Hepatocyte (in vitro differentiated cells): ENCODE measurements around the gene KCTD15. TPM values are rescaled to one million over a fixed set of nuclear protein-coding genes. Genes with fewer than 3 reads are reported as not detected.

Experiments
- DNase-seq: peaks from one replicate; pipeline ENCODE4 v3.0.0-alpha.2; 2016; ENCODE audit warnings: low spot score
- H2AFZ ChIP-seq: fragments of 200-600 bp; sonication (generic); 2 replicates; pipeline ENCODE4 v1.6.0; 2016; ENCODE audit warnings: antibody characterized with exemption, mild to moderate bottlenecking
- H3K27ac ChIP-seq: fragments of 200-600 bp; sonication (generic); 2 replicates; pipeline ENCODE4 v1.5.1; 2016; ENCODE audit warnings: mild to moderate bottlenecking
- H3K27me3 ChIP-seq: fragments of 200-600 bp; sonication (generic); 2 replicates; pipeline ENCODE4 v1.6.1; 2016
- H3K36me3 ChIP-seq: fragments of 200-600 bp; sonication (generic); replicated peaks from 2 replicates; pipeline ENCODE4 v1.5.1; 2016; ENCODE audit warnings: low read depth; ENCODE audit not compliant: insufficient read depth
- H3K4me1 ChIP-seq: fragments of 200-600 bp; sonication (generic); 2 replicates; pipeline ENCODE4 v1.5.1; 2016; ENCODE audit warnings: mild to moderate bottlenecking, moderate library complexity; ENCODE audit not compliant: insufficient read depth
- H3K4me2 ChIP-seq: fragments of 200-600 bp; sonication (generic); 2 replicates; pipeline ENCODE4 v1.6.0; 2016
- H3K4me3 ChIP-seq: fragments of 200-600 bp; sonication (generic); 2 replicates; pipeline ENCODE4 v1.5.1; 2016; ENCODE audit warnings: mild to moderate bottlenecking
- H3K79me2 ChIP-seq: fragments of 200-600 bp; sonication (generic); 2 replicates; pipeline ENCODE4 v1.6.0; 2017; ENCODE audit warnings: mild to moderate bottlenecking
- H3K9me2 ChIP-seq: fragments of 200-600 bp; sonication (generic); replicated peaks from 2 replicates; pipeline ENCODE4 v1.6.0; 2017; ENCODE audit warnings: mild to moderate bottlenecking; ENCODE audit not compliant: insufficient read depth
- H3K9me3 ChIP-seq: fragments of 200-600 bp; sonication (generic); 2 replicates; pipeline ENCODE4 v1.5.1; 2016; ENCODE audit warnings: low read depth, mild to moderate bottlenecking
- H4K20me1 ChIP-seq: fragments of 200-600 bp; sonication (generic); 2 replicates; pipeline ENCODE4 v1.6.0; 2016; ENCODE audit warnings: mild to moderate bottlenecking; ENCODE audit not compliant: insufficient read depth, poor library complexity, severe bottlenecking
- EZH2 ChIP-seq: fragments of 200-600 bp; sonication (generic); IDR thresholded peaks from 2 replicates; pipeline ENCODE4 v1.6.1; 2016; ENCODE audit warnings: antibody characterized with exemption, mild to moderate bottlenecking, borderline replicate concordance
- EZH2phosphoT487 ChIP-seq: fragments of 200-600 bp; sonication (generic); IDR thresholded peaks from one replicate; pipeline ENCODE4 v1.6.1; 2018; ENCODE audit warnings: antibody characterized with exemption, mild to moderate bottlenecking, low read depth, moderate library complexity; ENCODE audit not compliant: unreplicated experiment, severe bottlenecking
- WGBS: methylation state at CpG from one replicate; pipeline ENCODE4 v1.1.6; 2016; ENCODE audit warnings: low lambda C conversion rate; ENCODE audit errors: missing lambda C conversion rate; 5-methylcytosine and 5-hydroxymethylcytosine counted together
- polyA plus RNA-seq: library from polyadenylated mRNA; unstranded; fragments of >200 nt; fragmentation: Nextera tagmentation; extraction: Ambion mirVana; gene quantifications from 2 replicates; pipeline ENCODE4 v1.2.1, GENCODE V29; 2016
- total RNA-seq: library from RNA; depleted of rRNA; stranded (reverse); fragments of >200 nt; gene quantifications from 2 replicates; pipeline ENCODE4 v1.2.3, GENCODE V29; 2014
- TF ChIP-seq, protein P1 (sequence below): fragments of 200-600 bp; sonication (generic); IDR thresholded peaks from 2 replicates; pipeline ENCODE4 v1.5.1; 2016; ENCODE audit warnings: antibody characterized with exemption, mild to moderate bottlenecking; ENCODE audit not compliant: poor library complexity

KCTD15 gene
- total and polyA plus RNA-seq, 2 experiments from 2014 or later, result 10.1 to 55.8 TPM

DNA sequence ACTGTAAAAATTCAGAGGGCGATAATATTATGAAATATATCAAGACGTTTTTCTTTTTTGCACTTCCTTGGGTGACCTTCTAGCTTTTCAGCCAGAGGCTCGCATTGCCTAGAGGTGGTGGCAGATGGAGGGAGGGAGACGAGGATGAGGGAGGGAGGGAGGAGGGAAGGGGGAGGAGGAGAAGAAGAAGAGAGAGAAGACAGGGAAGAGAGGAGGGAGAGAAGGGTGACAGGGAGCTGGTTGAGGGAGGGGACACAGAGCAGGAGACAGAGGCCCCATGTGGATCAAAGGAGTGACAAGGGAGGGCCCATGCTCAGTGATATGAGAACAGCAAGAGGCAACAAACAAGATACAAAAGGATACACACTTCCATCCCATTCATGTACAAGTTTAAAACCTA, 8.0 kb upstream of the KCTD15 start:
- 46% methylated on average over 4 of the region's 4 CpGs for WGBS
- no peaks in the 10 kb centered on the region for H3K9me2 ChIP-seq
- H3K36me3 ChIP-seq, result no peaks in the 10 kb centered on the region
- no peak for DNase-seq
- H3K4me1 ChIP-seq, result no peaks in the 10 kb centered on the region
- no peaks in the 10 kb centered on the region for H4K20me1 ChIP-seq
- TF ChIP-seq EZH2phosphoT487, result no peak
- TF ChIP-seq EZH2, result no peak
- TF ChIP-seq, protein P1, sequence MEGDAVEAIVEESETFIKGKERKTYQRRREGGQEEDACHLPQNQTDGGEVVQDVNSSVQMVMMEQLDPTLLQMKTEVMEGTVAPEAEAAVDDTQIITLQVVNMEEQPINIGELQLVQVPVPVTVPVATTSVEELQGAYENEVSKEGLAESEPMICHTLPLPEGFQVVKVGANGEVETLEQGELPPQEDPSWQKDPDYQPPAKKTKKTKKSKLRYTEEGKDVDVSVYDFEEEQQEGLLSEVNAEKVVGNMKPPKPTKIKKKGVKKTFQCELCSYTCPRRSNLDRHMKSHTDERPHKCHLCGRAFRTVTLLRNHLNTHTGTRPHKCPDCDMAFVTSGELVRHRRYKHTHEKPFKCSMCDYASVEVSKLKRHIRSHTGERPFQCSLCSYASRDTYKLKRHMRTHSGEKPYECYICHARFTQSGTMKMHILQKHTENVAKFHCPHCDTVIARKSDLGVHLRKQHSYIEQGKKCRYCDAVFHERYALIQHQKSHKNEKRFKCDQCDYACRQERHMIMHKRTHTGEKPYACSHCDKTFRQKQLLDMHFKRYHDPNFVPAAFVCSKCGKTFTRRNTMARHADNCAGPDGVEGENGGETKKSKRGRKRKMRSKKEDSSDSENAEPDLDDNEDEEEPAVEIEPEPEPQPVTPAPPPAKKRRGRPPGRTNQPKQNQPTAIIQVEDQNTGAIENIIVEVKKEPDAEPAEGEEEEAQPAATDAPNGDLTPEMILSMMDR, result no peak
- H3K27ac ChIP-seq, result no peak overlapping the region
- H3K4me3 ChIP-seq, result no peak overlapping the region
- no peak overlapping the region for H3K4me2 ChIP-seq
- H3K27me3 ChIP-seq, result no peaks in the 10 kb centered on the region
- no peaks in the 10 kb centered on the region for H3K9me3 ChIP-seq
- H3K79me2 ChIP-seq, result no peaks in the 10 kb centered on the region
- no peak overlapping the region for H2AFZ ChIP-seq

DNA sequence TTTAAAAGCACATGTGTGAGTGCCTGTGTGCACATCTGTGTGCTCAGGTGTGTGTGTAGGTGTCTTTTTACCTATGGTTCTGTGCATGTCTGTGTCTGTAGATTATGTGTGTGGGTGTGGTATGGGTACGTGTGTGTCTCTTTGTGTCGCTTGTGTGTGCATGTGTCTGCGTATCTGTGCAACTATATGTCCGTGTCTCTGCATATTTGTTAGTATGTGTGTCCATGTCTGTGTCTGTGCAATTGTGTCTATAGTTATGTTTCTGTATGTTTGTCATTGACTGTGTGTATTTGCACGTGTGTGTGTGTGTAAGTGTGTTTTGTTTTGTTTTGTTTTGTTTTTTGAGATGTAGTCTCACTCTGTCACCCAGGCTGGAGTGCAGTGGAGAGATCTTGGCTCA, 7.3 kb upstream of the KCTD15 start:
- DNase-seq, result no peak
- no peak overlapping the region for H2AFZ ChIP-seq
- H3K79me2 ChIP-seq, result no peaks in the 10 kb centered on the region
- no peak overlapping the region for H3K27ac ChIP-seq
- no peak overlapping the region for H3K4me3 ChIP-seq
- 93% methylated on average over 5 of the region's 5 CpGs for WGBS
- no peaks in the 10 kb centered on the region for H3K36me3 ChIP-seq
- H3K4me1 ChIP-seq, result no peaks in the 10 kb centered on the region
- no peaks in the 10 kb centered on the region for H3K27me3 ChIP-seq
- H4K20me1 ChIP-seq, result no peaks in the 10 kb centered on the region
- no peaks in the 10 kb centered on the region for H3K9me3 ChIP-seq
- no peaks in the 10 kb centered on the region for H3K9me2 ChIP-seq
- H3K4me2 ChIP-seq, result no peak overlapping the region
- no peak for TF ChIP-seq EZH2phosphoT487
- TF ChIP-seq, protein P1, result no peak
- no peak for TF ChIP-seq EZH2

DNA sequence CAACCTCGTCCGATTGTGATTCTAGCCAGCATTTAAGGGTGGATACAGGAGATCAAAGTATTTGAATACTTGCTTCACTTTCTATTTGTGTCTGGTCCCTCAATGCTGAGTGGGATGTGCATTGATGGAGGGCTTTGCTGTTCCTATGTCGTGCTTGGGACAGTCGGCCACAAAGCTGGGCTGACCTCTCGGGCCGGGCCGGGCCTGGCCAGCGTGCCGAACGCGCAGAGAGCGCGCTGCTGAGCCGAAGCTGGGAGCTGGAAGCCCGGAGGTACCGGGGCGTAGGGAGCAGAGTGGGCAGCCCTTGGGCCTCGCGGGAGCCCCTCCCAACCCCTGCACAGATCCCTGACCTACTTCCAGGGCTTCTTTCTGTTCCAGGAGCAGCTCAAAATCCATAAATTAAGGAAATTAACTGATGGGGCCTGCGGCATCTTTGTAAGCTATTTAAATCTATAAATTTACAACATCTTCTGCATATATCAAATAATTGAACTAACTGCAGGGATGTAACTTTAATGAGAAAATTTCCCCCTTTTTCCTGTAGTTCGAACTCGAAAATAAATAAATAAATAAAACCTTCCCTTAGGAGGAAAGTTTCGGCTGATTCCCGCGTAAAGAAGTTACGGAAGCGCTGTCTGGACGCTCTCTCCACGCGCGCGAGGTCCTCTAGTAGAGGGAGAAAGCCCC, 1.8 kb upstream of the KCTD15 start:
- no peak for TF ChIP-seq EZH2phosphoT487
- TF ChIP-seq EZH2, result no peak
- TF ChIP-seq, protein P1, result no peak
- Histone ChIP-seq H2AFZ (peak overlapping the region; percentile 70), H3K4me1 (peaks cover 5% of the 10 kb centered on the region), H3K79me2 (peaks cover 6% of the 10 kb centered on the region), H3K27ac (peak overlapping the region; percentile 96), H3K9me3 (no peaks in the 10 kb centered on the region), H3K4me3 (peak overlapping the region; percentile 93), H3K27me3 (no peaks in the 10 kb centered on the region), H3K4me2 (peak overlapping the region; percentile 97), H4K20me1 (no peaks in the 10 kb centered on the region), H3K9me2 (no peaks in the 10 kb centered on the region), H3K36me3 (no peaks in the 10 kb centered on the region)
- DNase-seq, result no peak
- WGBS, result 18% methylated on average over 32 of the region's 32 CpGs
